Fibroblast of upper back skin (primary cell): Measurements from ENCODE around the gene FAM47A.

Source experiments
- DNase-seq: peaks from one replicate; pipeline ENCODE4 v3.0.0-alpha.2; 2013

Gene FAM47A

GRCh38 chrX:34132028-34132427, at the start of gene FAM47A:
Gene FAM47A, minus strand, starts transcription at chrX:34132314. Its CDS starts 36 bp downstream, at chrX:34132278.
- DNase-seq, result no peak

GRCh38 chrX:34147345-34147744, 15.2 kb upstream of the FAM47A start:
- DNase-seq, result no peak

GRCh38 chrX:34146906-34147305, 14.8 kb upstream of the FAM47A start:
- DNase-seq, result no peak

GRCh38 chrX:34144246-34144645, 12.1 kb upstream of the FAM47A start:
- no peak for DNase-seq

- DNase-seq, result no peak
Observed at GRCh38 chrX:34140816-34141215, 8.7 kb upstream of the FAM47A start.

- DNase-seq, result no peak
Observed at GRCh38 chrX:34130980-34131744, 952 bp downstream of the FAM47A start.

- DNase-seq, result no peak
Observed at GRCh38 chrX:34130501-34130900, 1.6 kb downstream of the FAM47A start.

GRCh38 chrX:34126011-34126410, 6.1 kb downstream of the FAM47A start:
- no peak for DNase-seq

GRCh38 chrX:34119122-34119521, 13.0 kb downstream of the FAM47A start:
- DNase-seq, result no peak

GRCh38 chrX:34112459-34112858, 19.7 kb downstream of the FAM47A start:
- no peak for DNase-seq
